IMR-90 (cell line): ENCODE data around the gene TSSC4. TPM values are rescaled to one million over a fixed set of nuclear protein-coding genes. Genes with fewer than 3 reads are reported as not detected.

Experiments
- ATAC-seq: fragments of 200-7000 bp; cut with Tn5 transposase; 2 replicates; pipeline ENCODE4 v1.9.1; 2020; ENCODE audit warnings: low read depth, mild to moderate bottlenecking, moderate library complexity
- BruUV-seq: library from RNA; stranded (reverse); fragments of 400-500 nt; replicated peaks from 2 replicates; lab custom pipeline; 2021; lab: Mats Ljungman, UMichigan
- CTCF ChIA-PET: fragments of 300-600 bp; formaldehyde crosslinking; extraction: SDS; loops from one replicate; lab custom pipeline; 2021; ENCODE audit warnings: antibody characterized with exemption; lab: Yijun Ruan, JAX
- POLR2A ChIA-PET: fragments of 300-600 bp; sonication (Branson Sonifier 250); formaldehyde crosslinking; loops from one replicate; lab custom pipeline; 2022; ENCODE audit warnings: antibody characterized with exemption; ENCODE audit not compliant: unreplicated experiment; lab: Charles Lee
- DNase-seq: peaks from one replicate; pipeline ENCODE4 v3.0.0; 2013
- H2AFZ ChIP-seq: replicated peaks from 2 replicates; pipeline ENCODE3; 2013; ENCODE audit warnings: low read length, mild to moderate bottlenecking; ENCODE audit not compliant: poor library complexity
- H2AK5ac ChIP-seq: 2 replicates; pipeline ENCODE4 v1.6.1; 2013; ENCODE audit warnings: low read depth, low read length, inconsistent platforms
- H2AK9ac ChIP-seq: replicated peaks from 2 replicates; pipeline ENCODE3; 2013; ENCODE audit warnings: mild to moderate bottlenecking, low read depth, low read length, moderate library complexity; ENCODE audit not compliant: poor library complexity
- H2BK120ac ChIP-seq: 2 replicates; pipeline ENCODE4 v1.6.1; 2013; ENCODE audit warnings: low read depth, low read length, inconsistent platforms
- H2BK15ac ChIP-seq: 3 replicates; pipeline ENCODE4 v1.6.1; 2013; ENCODE audit warnings: low read depth, low read length, inconsistent platforms
- H2BK20ac ChIP-seq: 2 replicates; pipeline ENCODE4 v1.6.1; 2013; ENCODE audit warnings: low read depth, mild to moderate bottlenecking, inconsistent platforms, low read length, moderate library complexity
- H2BK5ac ChIP-seq: 2 replicates; pipeline ENCODE4 v1.6.1; 2013; ENCODE audit warnings: mild to moderate bottlenecking, low read depth, low read length, inconsistent platforms; ENCODE audit not compliant: poor library complexity, severe bottlenecking
- H3K14ac ChIP-seq: replicated peaks from 2 replicates; pipeline ENCODE4 v1.6.1; 2013; ENCODE audit warnings: low read depth, low read length, inconsistent platforms
- H3K18ac ChIP-seq: 2 replicates; pipeline ENCODE4 v1.6.1; 2013; ENCODE audit warnings: low read depth, low read length, control low read depth
- H3K23ac ChIP-seq: 2 replicates; pipeline ENCODE4 v1.6.1; 2013; ENCODE audit warnings: low read depth, low read length, inconsistent platforms
- H3K27ac ChIP-seq: 2 replicates; pipeline ENCODE4 v1.5.1; 2013; ENCODE audit warnings: mild to moderate bottlenecking, control low read depth, low read length; ENCODE audit not compliant: insufficient read depth
- H3K27me3 ChIP-seq: 2 replicates; pipeline ENCODE4 v1.6.1; 2013; ENCODE audit warnings: low read length; ENCODE audit not compliant: control insufficient read depth, insufficient read depth
- H3K36me3 ChIP-seq: 2 replicates; pipeline ENCODE4 v1.6.1; 2013; ENCODE audit warnings: low read length, mixed read lengths; ENCODE audit not compliant: control insufficient read depth, insufficient read depth
- H3K4ac ChIP-seq: 2 replicates; pipeline ENCODE4 v1.6.1; 2013; ENCODE audit warnings: low read depth, low read length, inconsistent platforms
- H3K4me1 ChIP-seq: 2 replicates; pipeline ENCODE4 v1.6.1; 2013; ENCODE audit warnings: low read length, mixed read lengths; ENCODE audit not compliant: control insufficient read depth, insufficient read depth
- H3K4me2 ChIP-seq: 2 replicates; pipeline ENCODE4 v1.6.1; 2013; ENCODE audit warnings: low read depth, mild to moderate bottlenecking, control low read depth, low read length, moderate library complexity
- H3K4me3 ChIP-seq: 2 replicates; pipeline ENCODE4 v1.5.1; 2013; ENCODE audit warnings: low read depth, mild to moderate bottlenecking, control low read depth, low read length, moderate library complexity; ENCODE audit not compliant: insufficient read depth
- H3K56ac ChIP-seq: 2 replicates; pipeline ENCODE4 v1.6.1; 2013; ENCODE audit warnings: low read length, inconsistent platforms; ENCODE audit not compliant: insufficient read depth; ENCODE audit errors: extremely low read depth
- H3K79me1 ChIP-seq, 2 experiments: 2 replicates each; pipeline ENCODE4 v1.6.1; 2013; ENCODE audit warnings: low read length in 2 of 2, inconsistent platforms in 1 of 2, low read depth in 1 of 2
- H3K9ac ChIP-seq: 2 replicates; pipeline ENCODE4 v1.6.1; 2013; ENCODE audit warnings: low read depth, low read length, control low read depth
- H3K9me1 ChIP-seq: 2 replicates; pipeline ENCODE4 v1.6.1; 2013; ENCODE audit warnings: low read length, inconsistent platforms; ENCODE audit not compliant: insufficient read depth
- H3K9me3 ChIP-seq: 2 replicates; pipeline ENCODE4 v1.6.1; 2013; ENCODE audit warnings: low read length; ENCODE audit not compliant: control insufficient read depth, insufficient read depth
- H4K20me1 ChIP-seq: 2 replicates; pipeline ENCODE4 v1.6.1; 2013; ENCODE audit warnings: low read length, inconsistent platforms; ENCODE audit not compliant: insufficient read depth
- H4K5ac ChIP-seq: 2 replicates; pipeline ENCODE4 v1.6.1; 2013; ENCODE audit warnings: mild to moderate bottlenecking, low read depth, low read length, control low read depth
- H4K8ac ChIP-seq, 2 experiments: 2 replicates each; pipeline ENCODE4 v1.6.1; 2013; ENCODE audit warnings: low read depth in 2 of 2, low read length in 2 of 2, control low read depth in 1 of 2, inconsistent platforms in 1 of 2
- H4K91ac ChIP-seq: 2 replicates; pipeline ENCODE4 v1.6.1; 2013; ENCODE audit warnings: low read depth, low read length, inconsistent platforms; ENCODE audit not compliant: insufficient read depth
- BHLHE40 ChIP-seq: fragments of 150-350 bp; IDR thresholded peaks from 2 replicates; pipeline ENCODE4 v1.6.1; 2016; ENCODE audit warnings: mild to moderate bottlenecking, low read depth, low read length
- CHD1 ChIP-seq: IDR thresholded peaks from 2 replicates; pipeline ENCODE4 v1.6.1; 2012; ENCODE audit warnings: low read depth, low read length, improper control_type of control experiment
- MAFK ChIP-seq: IDR thresholded peaks from 2 replicates; pipeline ENCODE4 v1.6.1; 2012; ENCODE audit warnings: low read depth, low read length, improper control_type of control experiment
- MAZ ChIP-seq: IDR thresholded peaks from 2 replicates; pipeline ENCODE4 v1.6.1; 2012; ENCODE audit warnings: low read depth, mild to moderate bottlenecking, low read length, improper control_type of control experiment, moderate library complexity, borderline replicate concordance
- MXI1 ChIP-seq: IDR thresholded peaks from 2 replicates; pipeline ENCODE4 v1.6.1; 2012; ENCODE audit warnings: low read depth, mild to moderate bottlenecking, low read length, moderate library complexity, borderline replicate concordance
- POLR2A ChIP-seq: IDR thresholded peaks from 2 replicates; pipeline ENCODE4 v1.6.1; 2012; ENCODE audit warnings: mild to moderate bottlenecking, low read depth, low read length
- RAD21 ChIP-seq: IDR thresholded peaks from 2 replicates; pipeline ENCODE4 v1.6.1; 2012; ENCODE audit warnings: low read length, improper control_type of control experiment
- RFX5 ChIP-seq: IDR thresholded peaks from 2 replicates; pipeline ENCODE4 v1.8.0; 2012; ENCODE audit warnings: low read depth, mild to moderate bottlenecking, low read length, moderate library complexity
- WGBS, 2 experiments: methylation state at CpG; one replicate each; pipeline versions ENCODE4 v1.1.5 to v1.1.7; 2013; ENCODE audit warnings: missing lambda C conversion rate in 2 of 2; ENCODE audit not compliant: insufficient read length in 1 of 2; ENCODE audit errors: extremely low coverage in 2 of 2; 5-methylcytosine and 5-hydroxymethylcytosine counted together
- dilution Hi-C: fragments of 300-500 bp; cut with HindIII; formaldehyde crosslinking; loops from one replicate; pipeline ENCODE4 v1.14.3; 2018; ENCODE audit warnings: low sequenced_read_pairs; ENCODE audit not compliant: unreplicated experiment
- in situ Hi-C: fragments of 300-500 bp; cut with MboI; formaldehyde crosslinking; loops from 3 replicates; pipeline ENCODE4 v1.14.3; 2019; ENCODE audit warnings: low sequenced_read_pairs, inconsistent platforms, mixed read lengths
- intact Hi-C: fragments of 100-400 bp; cut with micrococcal nuclease; formaldehyde crosslinking; loops from 2 replicates; pipeline ENCODE4 v1.10.0; 2022
- polyA plus RNA-seq, 3 experiments: library from polyadenylated mRNA; depleted of rRNA; stranded (reverse); fragments of >200 nt; gene quantifications; 2 replicates each; pipeline ENCODE4 v1.2.3, GENCODE V29; 2012; ENCODE audit warnings: low replicate concordance in 1 of 3
- total RNA-seq: library from RNA; depleted of rRNA; stranded (reverse); fragments of >200 nt; gene quantifications from 2 replicates; pipeline ENCODE4 v1.2.3, GENCODE V29; 2012
- TF ChIP-seq, protein P1 (sequence below): conservative IDR thresholded peaks from 2 replicates; pipeline ENCODE4 v1.5.1; 2012; ENCODE audit warnings: mild to moderate bottlenecking, low read depth, low read length, improper control_type of control experiment

The TSSC4 gene
- total and polyA plus RNA-seq, 2 of the 4 experiments (the other 2 are of a cell fraction): 34.9 to 40.0 TPM

DNA sequence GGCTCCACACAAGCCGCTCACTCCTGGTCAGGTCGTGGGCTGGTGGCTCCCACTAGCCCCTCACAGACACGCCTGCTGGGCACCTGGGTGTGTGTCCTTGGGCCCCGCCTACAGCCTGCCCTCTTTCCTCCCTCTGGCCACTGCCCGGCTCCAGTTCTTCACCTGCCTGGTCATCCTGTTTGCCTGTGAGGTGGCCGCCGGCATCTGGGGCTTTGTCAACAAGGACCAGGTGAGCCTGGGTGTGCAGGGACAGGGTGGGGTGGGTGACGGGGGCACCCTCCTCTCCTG lies 5.8 kb upstream of the TSSC4 start:
- H4K8ac ChIP-seq: no peak overlapping the region
- WGBS, 2 experiments: no CpG with 5 or more reads among the region's 8 CpGs
- no peak overlapping the region for H3K56ac ChIP-seq
- dilution Hi-C loops (no loop called here), in situ Hi-C loops (no loop called here), intact Hi-C loops (no loop called here)
- H3K9me1 ChIP-seq: peaks cover 4% of the 10 kb centered on the region; the same call in 1 of the 2 replicates
- H3K27ac ChIP-seq: no peak overlapping the region
- H3K4ac ChIP-seq: no peak overlapping the region
- H3K9ac ChIP-seq: no peak overlapping the region
- peaks cover 19 to 36% of the 10 kb centered on the region in 2 experiments for H3K79me1 ChIP-seq
- POLR2A ChIA-PET: no interaction called here
- no peak overlapping the region for H2AK5ac ChIP-seq
- no peak overlapping the region for H2BK15ac ChIP-seq
- no peak overlapping the region for H2BK20ac ChIP-seq
- H3K23ac ChIP-seq: no peak overlapping the region
- peaks cover 19% of the 10 kb centered on the region for H3K4me1 ChIP-seq
- H2AFZ ChIP-seq: no peak overlapping the region
- no peak overlapping the region for H4K91ac ChIP-seq
- DNase-seq (no peak), ATAC-seq (no peak)
- no peak overlapping the region for H3K18ac ChIP-seq
- no peaks in the 10 kb centered on the region for H3K9me3 ChIP-seq
- H2AK9ac ChIP-seq: peak overlapping the region; percentile 52
- no peak overlapping the region for H2BK120ac ChIP-seq
- no peak overlapping the region for H3K14ac ChIP-seq
- H3K4me3 ChIP-seq: no peak overlapping the region
- peaks cover 25% of the 10 kb centered on the region for H4K20me1 ChIP-seq
- H3K4me2 ChIP-seq: no peak overlapping the region
- no TSS peak for BruUV-seq
- H4K5ac ChIP-seq: no peak overlapping the region
- no peaks in the 10 kb centered on the region for H3K27me3 ChIP-seq
- TF ChIP-seq MAFK (no peak), CHD1 (no peak), RAD21 (no peak), BHLHE40 (no peak), RFX5 (no peak), POLR2A (no peak), MXI1 (no peak), MAZ (no peak)
- TF ChIP-seq, protein P1, sequence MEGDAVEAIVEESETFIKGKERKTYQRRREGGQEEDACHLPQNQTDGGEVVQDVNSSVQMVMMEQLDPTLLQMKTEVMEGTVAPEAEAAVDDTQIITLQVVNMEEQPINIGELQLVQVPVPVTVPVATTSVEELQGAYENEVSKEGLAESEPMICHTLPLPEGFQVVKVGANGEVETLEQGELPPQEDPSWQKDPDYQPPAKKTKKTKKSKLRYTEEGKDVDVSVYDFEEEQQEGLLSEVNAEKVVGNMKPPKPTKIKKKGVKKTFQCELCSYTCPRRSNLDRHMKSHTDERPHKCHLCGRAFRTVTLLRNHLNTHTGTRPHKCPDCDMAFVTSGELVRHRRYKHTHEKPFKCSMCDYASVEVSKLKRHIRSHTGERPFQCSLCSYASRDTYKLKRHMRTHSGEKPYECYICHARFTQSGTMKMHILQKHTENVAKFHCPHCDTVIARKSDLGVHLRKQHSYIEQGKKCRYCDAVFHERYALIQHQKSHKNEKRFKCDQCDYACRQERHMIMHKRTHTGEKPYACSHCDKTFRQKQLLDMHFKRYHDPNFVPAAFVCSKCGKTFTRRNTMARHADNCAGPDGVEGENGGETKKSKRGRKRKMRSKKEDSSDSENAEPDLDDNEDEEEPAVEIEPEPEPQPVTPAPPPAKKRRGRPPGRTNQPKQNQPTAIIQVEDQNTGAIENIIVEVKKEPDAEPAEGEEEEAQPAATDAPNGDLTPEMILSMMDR: no peak
- H2BK5ac ChIP-seq: no peak overlapping the region
- H3K36me3 ChIP-seq: peaks cover 56% of the 10 kb centered on the region
- CTCF ChIA-PET: no interaction called here
